IMR-90 (cell line): Measurements from ENCODE around the gene VIPR2. TPM values are rescaled to one million over a fixed set of nuclear protein-coding genes. Genes with fewer than 3 reads are reported as not detected.

Source experiments
- ATAC-seq: fragments of 200-7000 bp; cut with Tn5 transposase; 2 replicates; pipeline ENCODE4 v1.9.1; 2020; ENCODE audit warnings: low read depth, mild to moderate bottlenecking, moderate library complexity
- BruUV-seq: library from RNA; stranded (reverse); fragments of 400-500 nt; replicated peaks from 2 replicates; lab custom pipeline; 2021; lab: Mats Ljungman, UMichigan
- CTCF ChIA-PET: fragments of 300-600 bp; formaldehyde crosslinking; extraction: SDS; loops from one replicate; lab custom pipeline; 2021; ENCODE audit warnings: antibody characterized with exemption; lab: Yijun Ruan, JAX
- POLR2A ChIA-PET: fragments of 300-600 bp; sonication (Branson Sonifier 250); formaldehyde crosslinking; loops from one replicate; lab custom pipeline; 2022; ENCODE audit warnings: antibody characterized with exemption; ENCODE audit not compliant: unreplicated experiment; lab: Charles Lee
- DNase-seq: peaks from one replicate; pipeline ENCODE4 v3.0.0; 2013
- H2AFZ ChIP-seq: replicated peaks from 2 replicates; pipeline ENCODE3; 2013; ENCODE audit warnings: low read length, mild to moderate bottlenecking; ENCODE audit not compliant: poor library complexity
- H2AK5ac ChIP-seq: 2 replicates; pipeline ENCODE4 v1.6.1; 2013; ENCODE audit warnings: low read depth, low read length, inconsistent platforms
- H2AK9ac ChIP-seq: replicated peaks from 2 replicates; pipeline ENCODE3; 2013; ENCODE audit warnings: mild to moderate bottlenecking, low read depth, low read length, moderate library complexity; ENCODE audit not compliant: poor library complexity
- H2BK120ac ChIP-seq: 2 replicates; pipeline ENCODE4 v1.6.1; 2013; ENCODE audit warnings: low read depth, low read length, inconsistent platforms
- H2BK15ac ChIP-seq: 3 replicates; pipeline ENCODE4 v1.6.1; 2013; ENCODE audit warnings: low read depth, low read length, inconsistent platforms
- H2BK20ac ChIP-seq: 2 replicates; pipeline ENCODE4 v1.6.1; 2013; ENCODE audit warnings: low read depth, mild to moderate bottlenecking, inconsistent platforms, low read length, moderate library complexity
- H2BK5ac ChIP-seq: 2 replicates; pipeline ENCODE4 v1.6.1; 2013; ENCODE audit warnings: mild to moderate bottlenecking, low read depth, low read length, inconsistent platforms; ENCODE audit not compliant: poor library complexity, severe bottlenecking
- H3K14ac ChIP-seq: replicated peaks from 2 replicates; pipeline ENCODE4 v1.6.1; 2013; ENCODE audit warnings: low read depth, low read length, inconsistent platforms
- H3K18ac ChIP-seq: 2 replicates; pipeline ENCODE4 v1.6.1; 2013; ENCODE audit warnings: low read depth, low read length, control low read depth
- H3K23ac ChIP-seq: 2 replicates; pipeline ENCODE4 v1.6.1; 2013; ENCODE audit warnings: low read depth, low read length, inconsistent platforms
- H3K27ac ChIP-seq: 2 replicates; pipeline ENCODE4 v1.5.1; 2013; ENCODE audit warnings: mild to moderate bottlenecking, control low read depth, low read length; ENCODE audit not compliant: insufficient read depth
- H3K27me3 ChIP-seq: 2 replicates; pipeline ENCODE4 v1.6.1; 2013; ENCODE audit warnings: low read length; ENCODE audit not compliant: control insufficient read depth, insufficient read depth
- H3K36me3 ChIP-seq: 2 replicates; pipeline ENCODE4 v1.6.1; 2013; ENCODE audit warnings: low read length, mixed read lengths; ENCODE audit not compliant: control insufficient read depth, insufficient read depth
- H3K4ac ChIP-seq: 2 replicates; pipeline ENCODE4 v1.6.1; 2013; ENCODE audit warnings: low read depth, low read length, inconsistent platforms
- H3K4me1 ChIP-seq: 2 replicates; pipeline ENCODE4 v1.6.1; 2013; ENCODE audit warnings: low read length, mixed read lengths; ENCODE audit not compliant: control insufficient read depth, insufficient read depth
- H3K4me2 ChIP-seq: 2 replicates; pipeline ENCODE4 v1.6.1; 2013; ENCODE audit warnings: low read depth, mild to moderate bottlenecking, control low read depth, low read length, moderate library complexity
- H3K4me3 ChIP-seq: 2 replicates; pipeline ENCODE4 v1.5.1; 2013; ENCODE audit warnings: low read depth, mild to moderate bottlenecking, control low read depth, low read length, moderate library complexity; ENCODE audit not compliant: insufficient read depth
- H3K56ac ChIP-seq: 2 replicates; pipeline ENCODE4 v1.6.1; 2013; ENCODE audit warnings: low read length, inconsistent platforms; ENCODE audit not compliant: insufficient read depth; ENCODE audit errors: extremely low read depth
- H3K79me1 ChIP-seq, 2 experiments: 2 replicates each; pipeline ENCODE4 v1.6.1; 2013; ENCODE audit warnings: low read length in 2 of 2, inconsistent platforms in 1 of 2, low read depth in 1 of 2
- H3K9ac ChIP-seq: 2 replicates; pipeline ENCODE4 v1.6.1; 2013; ENCODE audit warnings: low read depth, low read length, control low read depth
- H3K9me1 ChIP-seq: 2 replicates; pipeline ENCODE4 v1.6.1; 2013; ENCODE audit warnings: low read length, inconsistent platforms; ENCODE audit not compliant: insufficient read depth
- H3K9me3 ChIP-seq: 2 replicates; pipeline ENCODE4 v1.6.1; 2013; ENCODE audit warnings: low read length; ENCODE audit not compliant: control insufficient read depth, insufficient read depth
- H4K20me1 ChIP-seq: 2 replicates; pipeline ENCODE4 v1.6.1; 2013; ENCODE audit warnings: low read length, inconsistent platforms; ENCODE audit not compliant: insufficient read depth
- H4K5ac ChIP-seq: 2 replicates; pipeline ENCODE4 v1.6.1; 2013; ENCODE audit warnings: mild to moderate bottlenecking, low read depth, low read length, control low read depth
- H4K8ac ChIP-seq, 2 experiments: 2 replicates each; pipeline ENCODE4 v1.6.1; 2013; ENCODE audit warnings: low read depth in 2 of 2, low read length in 2 of 2, control low read depth in 1 of 2, inconsistent platforms in 1 of 2
- H4K91ac ChIP-seq: 2 replicates; pipeline ENCODE4 v1.6.1; 2013; ENCODE audit warnings: low read depth, low read length, inconsistent platforms; ENCODE audit not compliant: insufficient read depth
- BHLHE40 ChIP-seq: fragments of 150-350 bp; IDR thresholded peaks from 2 replicates; pipeline ENCODE4 v1.6.1; 2016; ENCODE audit warnings: mild to moderate bottlenecking, low read depth, low read length
- CHD1 ChIP-seq: IDR thresholded peaks from 2 replicates; pipeline ENCODE4 v1.6.1; 2012; ENCODE audit warnings: low read depth, low read length, improper control_type of control experiment
- ELK1 ChIP-seq: fragments of 150-350 bp; IDR thresholded peaks from 2 replicates; pipeline ENCODE4 v1.6.1; 2016; ENCODE audit warnings: low read depth, mild to moderate bottlenecking, low read length, moderate library complexity, borderline replicate concordance
- MAFK ChIP-seq: IDR thresholded peaks from 2 replicates; pipeline ENCODE4 v1.6.1; 2012; ENCODE audit warnings: low read depth, low read length, improper control_type of control experiment
- MAZ ChIP-seq: IDR thresholded peaks from 2 replicates; pipeline ENCODE4 v1.6.1; 2012; ENCODE audit warnings: low read depth, mild to moderate bottlenecking, low read length, improper control_type of control experiment, moderate library complexity, borderline replicate concordance
- MXI1 ChIP-seq: IDR thresholded peaks from 2 replicates; pipeline ENCODE4 v1.6.1; 2012; ENCODE audit warnings: low read depth, mild to moderate bottlenecking, low read length, moderate library complexity, borderline replicate concordance
- POLR2A ChIP-seq: IDR thresholded peaks from 2 replicates; pipeline ENCODE4 v1.6.1; 2012; ENCODE audit warnings: mild to moderate bottlenecking, low read depth, low read length
- SMC3 ChIP-seq: fragments of 150-350 bp; IDR thresholded peaks from 2 replicates; pipeline ENCODE4 v1.6.1; 2016; ENCODE audit warnings: low read depth, mild to moderate bottlenecking, antibody characterized with exemption, low read length, moderate library complexity
- USF2 ChIP-seq: fragments of 150-350 bp; IDR thresholded peaks from 2 replicates; pipeline ENCODE4 v1.6.1; 2017; ENCODE audit warnings: mild to moderate bottlenecking, antibody characterized with exemption, low read length, low read depth
- WGBS, 2 experiments: methylation state at CpG; one replicate each; pipeline versions ENCODE4 v1.1.5 to v1.1.7; 2013; ENCODE audit warnings: missing lambda C conversion rate in 2 of 2; ENCODE audit not compliant: insufficient read length in 1 of 2; ENCODE audit errors: extremely low coverage in 2 of 2; 5-methylcytosine and 5-hydroxymethylcytosine counted together
- dilution Hi-C: fragments of 300-500 bp; cut with HindIII; formaldehyde crosslinking; loops from one replicate; pipeline ENCODE4 v1.14.3; 2018; ENCODE audit warnings: low sequenced_read_pairs; ENCODE audit not compliant: unreplicated experiment
- in situ Hi-C: fragments of 300-500 bp; cut with MboI; formaldehyde crosslinking; loops from 3 replicates; pipeline ENCODE4 v1.14.3; 2019; ENCODE audit warnings: low sequenced_read_pairs, inconsistent platforms, mixed read lengths
- intact Hi-C: fragments of 100-400 bp; cut with micrococcal nuclease; formaldehyde crosslinking; loops from 2 replicates; pipeline ENCODE4 v1.10.0; 2022
- polyA plus RNA-seq, 3 experiments: library from polyadenylated mRNA; depleted of rRNA; stranded (reverse); fragments of >200 nt; gene quantifications; 2 replicates each; pipeline ENCODE4 v1.2.3, GENCODE V29; 2012; ENCODE audit warnings: low replicate concordance in 1 of 3
- total RNA-seq: library from RNA; depleted of rRNA; stranded (reverse); fragments of >200 nt; gene quantifications from 2 replicates; pipeline ENCODE4 v1.2.3, GENCODE V29; 2012

The VIPR2 gene
- total and polyA plus RNA-seq, 2 of the 4 experiments (the other 2 are of a cell fraction) = not detected

GRCh38 chr7:159175792-159176191, 31.1 kb upstream of the VIPR2 start:
- in situ Hi-C loops = no loop called here
- WGBS, 2 experiments = 50% methylated on average over 1 of the region's 8 CpGs; no CpG with 5 or more reads in 1 of the 2 experiments

More at GRCh38 chr7:159175792-159176191, 31.1 kb upstream of the VIPR2 start:
- H3K79me1 ChIP-seq = no peaks in the 10 kb centered on the region
- H2BK5ac ChIP-seq = no peak overlapping the region
- H2BK20ac ChIP-seq = no peak overlapping the region
- no peak overlapping the region for H2BK120ac ChIP-seq
- intact Hi-C loops = no loop called here
- no peak overlapping the region for H3K4me2 ChIP-seq
- H3K14ac ChIP-seq = no peak overlapping the region
- TF ChIP-seq POLR2A (no peak), MAZ (no peak), SMC3 (no peak), MXI1 (no peak), USF2 (no peak), CHD1 (no peak), MAFK (no peak), BHLHE40 (no peak), ELK1 (no peak)
- no TSS peak for BruUV-seq
- dilution Hi-C loops = no loop called here
- no peaks in the 10 kb centered on the region for H3K27me3 ChIP-seq
- no peak overlapping the region for H3K4me3 ChIP-seq
- no peak overlapping the region for H3K27ac ChIP-seq
- no peak overlapping the region for H2AK9ac ChIP-seq
- H3K18ac ChIP-seq = no peak overlapping the region
- no peak overlapping the region for H4K91ac ChIP-seq
- no peak overlapping the region for H3K56ac ChIP-seq
- H3K9me1 ChIP-seq = no peaks in the 10 kb centered on the region
- no peaks in the 10 kb centered on the region for H4K20me1 ChIP-seq
- no peak overlapping the region for H4K8ac ChIP-seq
- DNase-seq (no peak), ATAC-seq (no peak)
- H3K9ac ChIP-seq = no peak overlapping the region
- H2BK15ac ChIP-seq = no peak overlapping the region
- peaks cover 19% of the 10 kb centered on the region for H3K9me3 ChIP-seq
- no peak overlapping the region for H3K23ac ChIP-seq
- no peak overlapping the region for H3K4ac ChIP-seq
- H2AFZ ChIP-seq = no peak overlapping the region
- ChIA-PET CTCF (no interaction called here), POLR2A (no interaction called here)
- no peak overlapping the region for H4K5ac ChIP-seq
- H3K4me1 ChIP-seq = no peaks in the 10 kb centered on the region
- no peaks in the 10 kb centered on the region for H3K36me3 ChIP-seq
- H2AK5ac ChIP-seq = no peak overlapping the region
